Bladder microvascular endothelial cell (primary cell): Measurements from ENCODE around the gene DHRS7. TPM values are rescaled to one million over a fixed set of nuclear protein-coding genes. Genes with fewer than 3 reads are reported as not detected.

Experiments used
- total RNA-seq: library from RNA; depleted of rRNA; stranded (reverse); fragments of >200 nt; gene quantifications from 2 replicates; pipeline ENCODE4 v1.2.3, GENCODE V29; 2014

Gene DHRS7, protein sequence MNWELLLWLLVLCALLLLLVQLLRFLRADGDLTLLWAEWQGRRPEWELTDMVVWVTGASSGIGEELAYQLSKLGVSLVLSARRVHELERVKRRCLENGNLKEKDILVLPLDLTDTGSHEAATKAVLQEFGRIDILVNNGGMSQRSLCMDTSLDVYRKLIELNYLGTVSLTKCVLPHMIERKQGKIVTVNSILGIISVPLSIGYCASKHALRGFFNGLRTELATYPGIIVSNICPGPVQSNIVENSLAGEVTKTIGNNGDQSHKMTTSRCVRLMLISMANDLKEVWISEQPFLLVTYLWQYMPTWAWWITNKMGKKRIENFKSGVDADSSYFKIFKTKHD
- 92.6 and 163 TPM in 2 replicates for total RNA-seq

DNA sequence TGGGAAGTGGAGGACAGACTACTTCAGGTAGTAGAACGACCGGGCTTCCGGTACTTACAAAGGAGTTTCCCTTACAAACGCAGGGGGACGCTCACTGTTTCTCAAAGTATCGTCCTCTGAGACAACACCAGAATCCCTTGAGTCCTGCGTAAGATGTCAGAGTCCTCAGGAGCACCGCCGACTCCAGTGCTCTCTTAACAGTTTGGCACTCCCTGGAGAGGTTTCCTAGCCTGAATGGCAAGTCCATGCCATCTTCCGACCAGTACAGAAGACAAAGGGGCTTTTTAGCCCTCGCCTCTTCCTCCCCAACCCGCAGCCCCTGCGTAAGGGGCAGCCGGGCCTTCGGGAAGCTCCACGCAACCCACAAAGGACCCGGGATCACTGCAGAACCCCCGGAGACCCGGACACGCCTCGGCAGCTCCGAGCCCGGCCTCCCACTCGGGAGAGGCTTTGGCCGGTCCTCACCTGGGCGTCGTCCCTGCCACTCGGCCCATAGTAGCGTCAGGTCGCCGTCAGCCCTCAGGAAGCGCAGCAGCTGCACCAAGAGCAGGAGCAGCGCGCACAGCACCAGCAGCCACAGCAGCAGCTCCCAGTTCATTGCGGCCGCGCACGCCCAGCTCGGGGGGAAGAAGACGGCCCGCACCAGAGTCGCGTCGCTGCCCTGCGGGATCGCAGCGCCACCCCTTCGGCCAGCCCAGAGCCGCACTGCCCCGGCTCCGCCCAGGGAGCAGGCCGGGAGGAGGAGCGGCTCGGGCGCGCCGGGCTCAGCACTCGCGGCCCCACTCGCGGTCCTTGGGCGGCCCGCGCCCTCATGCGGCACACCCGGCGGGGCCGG is at the start of gene DHRS7:
Gene DHRS7, minus strand, starts transcription at position 687 of the 835 bp plus-strand sequence. Its CDS starts 89 bp downstream, at position 598.

Other genes starting within 250 kb of the DHRS7 start
- not detected in 2 replicates for gene LRRC9, start 245.3 kb downstream of the DHRS7 start, total RNA-seq
- 30.0 and 140 TPM in 2 replicates for gene PCNX4, start 73.5 kb downstream of the DHRS7 start, total RNA-seq
- 11.5 and 46.6 TPM in 2 replicates for gene PPM1A, start 83.8 kb upstream of the DHRS7 start, total RNA-seq